PFSK-1 (cell line): ENCODE results near the gene PRRC2A.

ENCODE experiments used
- POLR2AphosphoS5 ChIP-seq: IDR thresholded peaks from 2 replicates; pipeline ENCODE4 v1.6.1; 2012; ENCODE audit warnings: low read depth, mild to moderate bottlenecking, control low read depth, low read length, moderate library complexity
- SIN3A ChIP-seq: IDR thresholded peaks from 2 replicates; pipeline ENCODE4 v1.6.1; 2012; ENCODE audit warnings: mild to moderate bottlenecking, low read length, moderate library complexity, borderline replicate concordance; ENCODE audit not compliant: insufficient read depth

GRCh38 chr6:31619805-31620585, 520 bp upstream of the PRRC2A start:
- TF ChIP-seq POLR2AphosphoS5 (peak; percentile 58; the same call in 1 of the 2 replicates), SIN3A (peak; percentile 20; the same call in 1 of the 2 replicates)
